Measurements from ENCODE around the gene NR6A1.

The NR6A1 gene

GRCh38 chr9:124481115-124481514, 290.0 kb downstream of the NR6A1 start (continued):
- TF ChIP-seq OSR2 (tag by site-specific recombination; IDR thresholded peaks at IDR 0.05) (no peak), ZNF366 (tag by site-specific recombination; conservative IDR thresholded peaks at IDR 0.05) (no peak), REPIN1 (tag by site-specific recombination; IDR thresholded peaks at IDR 0.05; ENCODE audit: low read depth) (no peak), KLF7 (tag by site-specific recombination; IDR thresholded peaks at IDR 0.05; ENCODE audit: borderline replicate concordance) (no peak), ZNF350 (tag by site-specific recombination; IDR thresholded peaks at IDR 0.05) (no peak), ZNF670 (tag by site-specific recombination; IDR thresholded peaks at IDR 0.05; ENCODE audit: low read depth) (no peak), PRDM2 (tag by site-specific recombination; IDR thresholded peaks at IDR 0.05; ENCODE audit: borderline replicate concordance) (no peak), ZBTB21 (tag by site-specific recombination; IDR thresholded peaks at IDR 0.05) (no peak), ZNF555 (tag by site-specific recombination; conservative IDR thresholded peaks at IDR 0.05) (no peak), HOXA7 (CRISPR knock-in tag; IDR thresholded peaks at IDR 0.05; ENCODE audit: borderline replicate concordance) (no peak), ZSCAN16 (tag by site-specific recombination; IDR thresholded peaks at IDR 0.05) (no peak), ZNF785 (tag by site-specific recombination; IDR thresholded peaks at IDR 0.05) (no peak), ZNF280C (tag by site-specific recombination; IDR thresholded peaks at IDR 0.05) (no peak)

- ChIA-PET CTCF (interaction anchor here (0.7 to 5.2 kb wide), 7 partner anchors 8 to 60 kb away, joined by 3 to 27 read pairs (median 3); no protein-coding TSS in a partner anchor), POLR2A (no interaction called here)
- Histone ChIP-seq H3K27ac (ENCODE audit: extremely low read depth, low read depth, low read length) (no peak overlapping the region), H3K9me3 (ENCODE audit: control insufficient read depth, insufficient read depth, low read depth, low read length) (no peaks in the 10 kb centered on the region), H3K4me3 (ENCODE audit: low read depth, low read length) (no peak overlapping the region), H3K36me3 (ENCODE audit: control insufficient read depth in 2 of 2, insufficient read depth in 1 of 2, low read length in 2 of 2) (no peaks in the 10 kb centered on the region), H3K4me1 (ENCODE audit: control insufficient read depth, insufficient read depth, low read length) (no peaks in the 10 kb centered on the region)
- no peak for TF ChIP-seq ZNF121 (tag by site-specific recombination; IDR thresholded peaks at IDR 0.05)
- TF ChIP-seq ZNF148 (tag by site-specific recombination; IDR thresholded peaks at IDR 0.05; ENCODE audit: borderline replicate concordance): no peak
- no peak for TF ChIP-seq ZFP41 (tag by site-specific recombination; IDR thresholded peaks at IDR 0.05; ENCODE audit: borderline replicate concordance)
- TF ChIP-seq ZNF280D (tag by site-specific recombination; IDR thresholded peaks at IDR 0.05): no peak
- TF ChIP-seq GLIS2 (tag by site-specific recombination; IDR thresholded peaks at IDR 0.05): peak; percentile 55; the same call in 1 of the 2 replicates
- no peak for TF ChIP-seq ZNF292 (tag by site-specific recombination; IDR thresholded peaks at IDR 0.05; ENCODE audit: borderline replicate concordance, low read depth)
- peak; percentile 30; the same call in 1 of the 2 replicates for TF ChIP-seq ZNF654 (tag by site-specific recombination; IDR thresholded peaks at IDR 0.05; ENCODE audit: low read depth)
- no peak for TF ChIP-seq GLI4 (tag by site-specific recombination; IDR thresholded peaks at IDR 0.05)
- no peak for TF ChIP-seq ZBTB20 (tag by site-specific recombination; IDR thresholded peaks at IDR 0.05)
- no peak for TF ChIP-seq ZNF777 (tag by site-specific recombination; IDR thresholded peaks at IDR 0.05; ENCODE audit: borderline replicate concordance)
- TF ChIP-seq SP2 (tag by site-specific recombination; IDR thresholded peaks at IDR 0.05): no peak
- TF ChIP-seq MZF1 (tag by site-specific recombination; IDR thresholded peaks at IDR 0.05; ENCODE audit: borderline replicate concordance): no peak
Observed at GRCh38 chr9:124480621-124480981, 290.5 kb downstream of the NR6A1 start.

Data from HEK293 (cell line).